SIG-M5 treated with dmso at 0.1 percent for 504 hours (cell line): ENCODE data around the gene EPG5.
A peak's percentile ranks its signal among the peaks of the same experiment; 100 is the strongest.
"Not testable (repeated sequence)": the region's sequence is repeated elsewhere in the genome, so short reads cannot be mapped to it uniquely, and the experiment has no call there.

ENCODE experiments used
- DNase-seq: peaks from one replicate; lab custom pipeline; 2025; ENCODE audit not compliant: unreplicated experiment; lab: John Stamatoyannopoulos, UW

Gene EPG5

GRCh38 chr18:45817543-45817942 is 149.6 kb downstream of the EPG5 start:
- DNase-seq, result no peak

GRCh38 chr18:45814733-45815132 is 152.4 kb downstream of the EPG5 start:
- not testable (repeated sequence) for DNase-seq

- peak; percentile 7 for DNase-seq
Measured at GRCh38 chr18:45807144-45807543, 160.0 kb downstream of the EPG5 start.

- DNase-seq, result no peak
Measured at GRCh38 chr18:45806226-45806625, 160.9 kb downstream of the EPG5 start.

- DNase-seq, result no peak
Measured at GRCh38 chr18:45805551-45805950, 161.6 kb downstream of the EPG5 start.

GRCh38 chr18:45802814-45803492 is 164.2 kb downstream of the EPG5 start:
- DNase-seq, result peak; percentile 71

- DNase-seq, result no peak
Measured at GRCh38 chr18:45801416-45802004, 165.6 kb downstream of the EPG5 start.
